HEK293T (cell line): Measurements from ENCODE around the gene PTGER2.

Experiments used
- BHLHE40 ChIP-seq: fragments of 450-650 bp; IDR thresholded peaks from 2 replicates; pipeline ENCODE4 v1.6.1; 2016; ENCODE audit warnings: mild to moderate bottlenecking, moderate library complexity, borderline replicate concordance
- FOXA1 ChIP-seq: fragments of 450-650 bp; IDR thresholded peaks from 2 replicates; pipeline ENCODE4 v1.6.1; 2016; ENCODE audit warnings: mild to moderate bottlenecking
- PKNOX1 ChIP-seq: fragments of 450-650 bp; IDR thresholded peaks from 2 replicates; pipeline ENCODE4 v1.6.1; 2016
- SUZ12 ChIP-seq: fragments of 450-650 bp; IDR thresholded peaks from 2 replicates; pipeline ENCODE4 v1.6.1; 2016; ENCODE audit warnings: mild to moderate bottlenecking
- ZNF384 ChIP-seq: fragments of 450-650 bp; IDR thresholded peaks from 2 replicates; pipeline ENCODE4 v1.6.1; 2016

- TF ChIP-seq SUZ12 (no peak), BHLHE40 (no peak), FOXA1 (no peak), ZNF384 (no peak), PKNOX1 (no peak)
Measured at GRCh38 chr14:52333823-52334657, 19.9 kb downstream of the PTGER2 start.
